ENCODE data around the gene TAOK3.
"Not testable (repeated sequence)": the region's sequence is repeated elsewhere in the genome, so short reads cannot be mapped to it uniquely, and the experiment has no call there.

Gene TAOK3

DNA sequence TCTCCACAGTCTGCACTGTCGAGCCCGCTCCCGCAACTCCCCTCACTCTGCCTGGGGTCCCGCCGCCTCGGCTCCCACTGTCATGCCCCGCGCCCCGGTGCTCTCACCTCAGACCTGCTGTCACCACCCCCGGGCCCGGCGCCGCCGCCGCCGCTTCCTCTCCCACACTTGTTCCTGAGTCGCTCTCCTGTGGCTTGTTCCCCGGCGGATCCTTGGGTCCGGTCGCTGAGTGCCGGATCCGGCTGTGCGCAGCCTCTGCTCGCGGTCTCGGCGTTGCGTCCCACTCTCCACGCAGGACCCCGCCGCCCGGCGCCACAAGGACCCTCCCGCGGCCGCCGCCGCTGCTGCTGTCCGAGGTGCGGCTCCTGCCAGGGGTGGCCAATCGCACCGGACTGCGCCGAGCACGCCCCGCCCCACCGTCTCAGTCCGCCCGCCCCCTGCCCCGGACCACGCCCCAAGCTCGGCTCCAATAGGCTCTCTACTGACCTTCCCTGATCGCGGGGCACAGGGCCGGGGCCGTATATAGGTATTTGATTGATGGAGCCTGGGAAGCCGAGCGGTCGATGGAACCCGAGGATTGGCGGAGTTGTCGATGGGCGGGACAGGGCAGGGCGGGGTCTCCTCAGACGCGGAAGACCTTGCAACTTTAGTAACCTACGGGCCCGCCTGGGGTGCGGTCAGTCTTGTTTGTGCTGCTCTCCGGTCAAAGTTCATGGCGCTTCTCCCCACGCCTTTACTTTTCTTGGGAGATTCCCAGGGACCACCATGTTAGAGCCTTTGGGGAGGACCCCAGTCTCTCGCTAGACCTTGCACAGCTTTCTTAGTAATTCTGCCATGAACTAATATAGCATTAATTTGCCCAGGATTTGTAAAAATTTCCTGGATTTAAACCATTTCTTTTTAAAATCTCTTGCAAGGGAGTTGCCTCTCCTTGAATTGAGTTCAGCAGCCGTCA, at the start of gene TAOK3:
Gene TAOK3, minus strand, starts transcription at position 367 of the 955 bp plus-strand sequence. CDS start 117,340 bp downstream, outside the sequence.
- DNase-seq: peak; percentile 99

DNA sequence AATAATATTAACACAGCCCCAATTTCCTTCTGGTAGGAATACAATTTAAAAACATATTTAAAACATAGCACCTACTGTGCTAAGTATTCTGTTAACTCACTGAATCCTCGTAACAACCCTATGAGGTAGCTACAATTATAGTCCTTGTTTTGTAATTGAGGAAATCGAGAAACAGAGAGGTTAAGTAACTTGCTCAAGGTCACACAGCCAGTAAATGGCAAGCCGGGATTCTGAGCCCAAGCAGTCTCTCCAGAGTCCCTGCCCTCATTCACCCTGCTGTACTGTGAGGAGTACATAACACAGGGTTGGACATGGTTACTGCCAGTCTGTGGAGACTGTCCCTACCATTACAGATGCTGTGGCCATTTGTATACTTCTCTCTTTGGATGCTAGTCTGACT, 48.0 kb upstream of the TAOK3 start:
- DNase-seq: no peak

DNA sequence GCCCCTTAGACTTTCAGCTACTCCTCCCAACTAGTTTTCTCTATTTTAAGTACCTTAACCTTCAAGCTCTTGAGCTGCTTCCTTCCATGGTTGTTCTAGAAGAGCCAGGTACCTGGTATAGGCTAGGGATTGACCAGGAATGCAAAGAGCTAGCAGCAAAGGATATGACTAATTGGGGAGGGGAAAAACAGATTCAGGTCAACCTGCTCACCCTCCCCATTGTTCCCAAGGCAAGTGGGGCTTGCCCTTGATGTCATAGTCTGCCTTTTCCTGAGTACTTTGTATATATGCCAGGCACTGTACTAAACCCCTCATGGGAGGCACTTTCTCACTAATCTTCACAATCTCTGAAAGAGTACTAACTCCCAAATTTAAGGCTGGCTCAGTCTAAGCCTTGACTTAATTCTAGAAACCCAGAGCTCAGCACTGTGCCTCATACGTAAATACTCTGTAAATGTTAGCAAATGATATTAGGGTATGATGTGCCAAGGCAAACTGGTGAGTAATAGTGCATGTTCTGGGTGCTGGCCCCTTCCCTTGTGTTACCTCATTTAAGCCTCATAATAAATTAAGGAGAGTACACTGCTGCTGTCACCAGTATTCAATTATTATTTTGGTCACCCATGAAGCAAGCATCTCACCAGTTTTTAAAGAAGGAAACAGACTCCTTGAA, 45.8 kb upstream of the TAOK3 start:
- no peak for DNase-seq

GRCh38 chr12:118417942-118418341, 45.2 kb upstream of the TAOK3 start:
- no peak for DNase-seq

DNA sequence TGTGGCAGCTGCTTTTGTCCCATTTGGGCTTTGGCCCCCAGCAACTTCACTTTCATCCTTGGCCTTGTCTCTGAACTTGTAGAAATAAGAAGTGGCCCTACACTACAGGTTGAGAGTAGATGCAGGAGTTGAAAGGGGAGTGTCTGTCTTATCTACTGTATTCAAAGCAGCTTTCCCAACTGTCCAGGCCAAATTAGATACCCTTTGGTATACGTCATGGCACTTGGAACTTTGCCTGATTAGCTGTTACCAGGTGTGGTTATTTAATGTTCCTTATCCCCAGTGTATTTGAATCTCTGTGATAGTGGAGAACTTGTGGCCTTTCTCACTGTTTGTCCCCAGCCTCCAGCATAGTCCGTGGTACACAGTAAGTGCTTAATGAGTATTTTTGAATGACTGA, 37.1 kb upstream of the TAOK3 start:
- DNase-seq: peak; percentile 93

- DNase-seq: not testable (repeated sequence)
Observed at GRCh38 chr12:118408241-118408640, 35.5 kb upstream of the TAOK3 start.

GRCh38 chr12:118404876-118405521, 32.3 kb upstream of the TAOK3 start:
- peak; percentile 83 for DNase-seq

- DNase-seq: no peak
Observed at GRCh38 chr12:118402251-118402650, 29.5 kb upstream of the TAOK3 start.

- no peak for DNase-seq
Observed at GRCh38 chr12:118398940-118399339, 26.2 kb upstream of the TAOK3 start.

DNA sequence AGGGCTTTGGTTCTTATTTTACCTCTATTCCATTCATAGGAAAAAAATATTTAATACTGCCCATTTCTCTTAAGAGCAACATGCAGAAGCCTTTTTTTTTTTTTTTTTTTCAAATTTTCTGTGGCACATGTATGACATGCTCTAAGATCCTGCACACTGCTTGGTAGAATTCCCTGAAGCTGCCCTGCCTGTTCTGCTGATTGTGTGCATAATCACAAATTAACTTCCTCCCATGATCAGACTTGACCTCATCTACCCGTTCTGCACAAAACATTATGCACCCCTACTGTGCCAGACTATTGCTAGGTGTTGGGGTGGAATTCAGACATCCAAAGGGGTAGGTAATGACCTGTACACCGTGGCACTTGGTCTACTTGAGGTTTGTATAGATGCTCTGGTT, 25.8 kb upstream of the TAOK3 start:
- no peak for DNase-seq

GRCh38 chr12:118397708-118398440, 25.2 kb upstream of the TAOK3 start:
- no peak for DNase-seq

DNA sequence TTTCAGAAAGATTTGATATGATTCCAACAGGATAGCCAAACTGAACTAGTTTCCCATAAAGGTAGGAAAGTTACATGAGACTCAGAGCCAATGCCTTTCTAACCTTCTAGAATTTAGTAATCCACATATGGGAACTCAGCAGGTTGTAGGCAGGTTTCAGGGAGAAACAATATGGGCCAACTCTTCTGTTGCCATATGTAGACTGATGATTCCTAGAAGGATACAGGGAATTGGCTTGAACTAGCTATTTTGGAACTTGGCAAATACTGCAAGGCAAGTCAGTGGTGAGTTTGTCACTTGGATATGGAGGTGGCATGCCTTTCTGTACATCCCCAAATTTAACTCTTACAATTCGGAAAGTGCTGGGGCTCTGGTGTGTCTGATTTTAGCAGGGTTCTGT, 19.1 kb upstream of the TAOK3 start:
- no peak for DNase-seq

DNA sequence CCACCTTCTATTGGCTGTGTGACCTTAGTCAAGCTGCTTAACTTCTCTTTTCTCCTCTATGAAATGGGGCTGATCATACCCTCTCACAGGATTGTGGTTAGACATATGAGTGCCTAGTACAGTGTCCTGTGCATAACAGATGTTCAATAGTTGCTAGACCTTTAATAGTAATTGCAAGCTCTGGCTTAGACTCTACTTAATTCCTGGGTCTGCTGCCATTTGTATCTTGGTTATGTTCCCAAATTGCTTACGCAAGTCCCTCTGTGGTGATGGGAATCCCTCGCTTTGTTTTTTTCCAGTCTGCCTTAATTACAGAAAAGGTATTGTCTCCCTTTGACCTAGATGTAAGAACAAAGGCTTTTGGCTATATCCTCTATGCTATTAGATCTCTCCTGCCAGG, 18.7 kb upstream of the TAOK3 start:
- no peak for DNase-seq

DNA sequence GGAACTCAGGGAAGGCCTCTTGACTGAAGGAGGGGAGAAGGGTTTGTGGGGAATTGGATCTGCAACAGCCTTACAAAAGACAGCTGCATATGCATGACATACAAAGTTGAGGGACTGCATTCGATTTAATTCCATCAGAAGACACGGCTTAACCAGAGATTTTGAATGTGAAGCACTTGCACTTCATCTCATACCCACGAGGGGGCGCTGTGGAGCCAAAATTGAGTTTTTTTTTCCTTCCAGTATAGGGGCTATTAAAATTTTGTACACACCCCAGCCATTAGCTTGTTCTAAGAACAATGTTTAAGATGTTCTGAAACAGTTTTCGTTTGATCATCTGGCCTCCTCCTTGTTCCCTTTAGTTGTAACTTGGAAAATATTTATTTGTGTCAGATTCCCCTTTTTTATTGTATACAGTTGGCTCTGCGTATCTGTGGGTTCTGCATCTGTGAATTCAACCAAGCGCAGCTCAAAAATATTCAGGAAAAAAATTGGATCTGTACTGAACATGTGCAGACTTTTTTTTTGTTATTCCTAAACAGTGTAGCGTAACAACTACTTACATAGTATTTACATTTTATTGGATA, 5.3 kb upstream of the TAOK3 start:
- DNase-seq: peak; percentile 82

GRCh38 chr12:118377021-118377883, 4.5 kb upstream of the TAOK3 start:
- DNase-seq: no peak

- peak; percentile 87 for DNase-seq
Observed at GRCh38 chr12:118376089-118377020, 3.6 kb upstream of the TAOK3 start, which contains the start of gene SUDS3. SUDS3 (plus strand) TSS chr12:118376555; CDS start chr12:118376692, 137 bp downstream.

DNA sequence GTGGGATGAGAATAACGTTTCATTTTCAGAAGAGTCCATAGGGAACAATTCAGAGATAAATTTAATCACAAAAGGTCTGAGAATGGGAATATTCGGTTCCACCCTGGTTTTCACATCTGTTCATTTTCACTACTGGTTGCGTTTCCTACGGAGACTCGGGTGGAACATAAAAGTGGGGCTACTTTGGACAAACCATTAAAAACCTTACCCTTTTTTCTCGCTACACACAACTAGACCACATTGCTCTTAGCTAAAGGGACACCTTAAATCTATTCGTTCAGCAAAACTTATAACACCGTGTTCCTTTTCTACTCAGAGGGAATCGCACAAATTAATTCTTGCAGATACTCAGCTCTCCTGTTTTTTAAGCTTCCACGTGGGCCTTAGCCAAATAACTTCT, 2.6 kb upstream of the TAOK3 start:
- no peak for DNase-seq

- DNase-seq: no peak
Observed at GRCh38 chr12:118374909-118375308, 2.2 kb upstream of the TAOK3 start.

- DNase-seq: no peak
Observed at GRCh38 chr12:118374126-118374725, 1.5 kb upstream of the TAOK3 start.

GRCh38 chr12:118373616-118374015, 909 bp upstream of the TAOK3 start:
- peak; percentile 40 for DNase-seq

Data from hematopoietic multipotent progenitor cell treated with erythropoietin and hydrocortisone succinate and interleukin-3 and kit ligand, for 8 days (in vitro differentiated cells).